AG10803 (cell line): Measurements from ENCODE around the gene CCT7.

Experiments used
- DNase-seq: peaks from one replicate; pipeline ENCODE4 v3.0.0; 2010; ENCODE audit warnings: low read depth
- H3K4me3 ChIP-seq: 2 replicates; pipeline ENCODE4 v1.5.1; 2011; ENCODE audit warnings: mild to moderate bottlenecking, low read length, control low read depth
- CTCF ChIP-seq: conservative IDR thresholded peaks from 2 replicates; pipeline ENCODE4 v1.5.1; 2011; ENCODE audit warnings: mild to moderate bottlenecking, low read length, control low read depth, inconsistent platforms

CCT7 gene

GRCh38 chr2:73237168-73237567, 3.1 kb downstream of the CCT7 start:
- TF ChIP-seq CTCF, result no peak
- DNase-seq, result no peak
- no peak overlapping the region for H3K4me3 ChIP-seq

GRCh38 chr2:73238149-73238548, 4.0 kb downstream of the CCT7 start:
- no peak for TF ChIP-seq CTCF
- DNase-seq, result no peak
- no peak overlapping the region for H3K4me3 ChIP-seq

GRCh38 chr2:73238976-73239375, 4.9 kb downstream of the CCT7 start:
- no peak for TF ChIP-seq CTCF
- no peak overlapping the region for H3K4me3 ChIP-seq
- no peak for DNase-seq

GRCh38 chr2:73239776-73240175, 5.7 kb downstream of the CCT7 start:
- DNase-seq, result peak; percentile 48
- TF ChIP-seq CTCF, result no peak
- H3K4me3 ChIP-seq, result no peak overlapping the region

- DNase-seq, result peak; percentile 80
- no peak for TF ChIP-seq CTCF
- H3K4me3 ChIP-seq, result no peak overlapping the region
Measured at GRCh38 chr2:73243884-73244570, 9.9 kb downstream of the CCT7 start.

GRCh38 chr2:73244580-73244979, 10.5 kb downstream of the CCT7 start:
- no peak overlapping the region for H3K4me3 ChIP-seq
- no peak for DNase-seq
- TF ChIP-seq CTCF, result no peak

GRCh38 chr2:73246850-73247249, 12.7 kb downstream of the CCT7 start:
- TF ChIP-seq CTCF, result no peak
- no peak for DNase-seq
- H3K4me3 ChIP-seq, result no peak overlapping the region
